AG04449 (cell line): Measurements from ENCODE around the gene C15orf61.

ENCODE experiments used
- CTCF ChIA-PET: fragments of 350-600 bp; formaldehyde crosslinking; extraction: SDS; loops from one replicate; lab custom pipeline; 2021; ENCODE audit warnings: antibody characterized with exemption; lab: Yijun Ruan, JAX
- POLR2A ChIA-PET: fragments of 400-600, 350-600 bp; formaldehyde crosslinking; extraction: SDS; loops from one replicate; lab custom pipeline; 2020; ENCODE audit warnings: antibody characterized with exemption, inconsistent platforms; lab: Yijun Ruan, JAX
- DNase-seq: peaks from one replicate; pipeline ENCODE4 v3.0.0-alpha.2; 2010; ENCODE audit warnings: low read depth, low spot score
- H3K4me3 ChIP-seq: 2 replicates; pipeline ENCODE4 v1.5.1; 2011; ENCODE audit warnings: low read depth, mild to moderate bottlenecking, control low read depth, low read length
- CTCF ChIP-seq: IDR thresholded peaks from one replicate; pipeline ENCODE4 v1.5.1; 2011; ENCODE audit warnings: mild to moderate bottlenecking, moderate library complexity, low read length, control low read depth, inconsistent platforms; ENCODE audit not compliant: insufficient read depth; ENCODE audit errors: missing control alignments

The C15orf61 gene

GRCh38 chr15:67551207-67551743 is 30.3 kb downstream of the C15orf61 start:
- DNase-seq, result no peak
- CTCF ChIA-PET, result no interaction called here
- TF ChIP-seq CTCF, result no peak
- no peak overlapping the region for H3K4me3 ChIP-seq
- POLR2A ChIA-PET, result no interaction called here

GRCh38 chr15:67554580-67554979 is 33.6 kb downstream of the C15orf61 start:
- POLR2A ChIA-PET, result no interaction called here
- CTCF ChIA-PET, result no interaction called here
- DNase-seq, result no peak
- no peak for TF ChIP-seq CTCF
- no peak overlapping the region for H3K4me3 ChIP-seq

- TF ChIP-seq CTCF, result no peak
- H3K4me3 ChIP-seq, result no peak overlapping the region
- POLR2A ChIA-PET, result no interaction called here
- CTCF ChIA-PET, result no interaction called here
- no peak for DNase-seq
These were observed 36.1 kb downstream of the C15orf61 start for GRCh38 chr15:67556976-67557570.

GRCh38 chr15:67558502-67558901 is 37.6 kb downstream of the C15orf61 start:
- H3K4me3 ChIP-seq, result no peak overlapping the region
- CTCF ChIA-PET, result interaction anchor here (1.1 kb wide), 1 partner anchor 101 kb away, joined by 3 read pairs; no protein-coding TSS in a partner anchor
- POLR2A ChIA-PET, result no interaction called here
- no peak for TF ChIP-seq CTCF
- DNase-seq, result no peak

- no peak for TF ChIP-seq CTCF
- no peak overlapping the region for H3K4me3 ChIP-seq
- no peak for DNase-seq
- ChIA-PET POLR2A (no interaction called here), CTCF (interaction anchor here (1.1 kb wide), 1 partner anchor 102 kb away, joined by 3 read pairs; no protein-coding TSS in a partner anchor)
These were observed 38.2 kb downstream of the C15orf61 start for GRCh38 chr15:67559158-67559557.

- CTCF ChIA-PET, result interaction anchor here (1.1 kb wide), 1 partner anchor 11 kb away, joined by 5 read pairs; no protein-coding TSS in a partner anchor
- POLR2A ChIA-PET, result no interaction called here
These were observed 38.6 kb downstream of the C15orf61 start for GRCh38 chr15:67559576-67559975.

More at GRCh38 chr15:67559576-67559975, 38.6 kb downstream of the C15orf61 start:
- no peak for DNase-seq
- H3K4me3 ChIP-seq, result no peak overlapping the region
- TF ChIP-seq CTCF, result no peak
